Endothelial cell of umbilical vein (primary cell): ENCODE data around the gene DGCR2.
"Not testable (repeated sequence)": the region's sequence is repeated elsewhere in the genome, so short reads cannot be mapped to it uniquely, and the experiment has no call there.

Source experiments
- EZH2 ChIP-seq: IDR thresholded peaks from 2 replicates; pipeline ENCODE4 v1.6.1; 2012; ENCODE audit warnings: borderline replicate concordance, low read depth, mild to moderate bottlenecking, moderate library complexity, low read length, inconsistent platforms; ENCODE audit not compliant: severe bottlenecking
- FOS ChIP-seq: IDR thresholded peaks from 2 replicates; pipeline ENCODE4 v1.6.1; 2011; ENCODE audit warnings: mild to moderate bottlenecking, low read length, moderate library complexity, borderline replicate concordance; ENCODE audit not compliant: insufficient read depth
- GATA2 ChIP-seq: IDR thresholded peaks from 2 replicates; pipeline ENCODE4 v1.7.0; 2011; ENCODE audit warnings: low read depth, mild to moderate bottlenecking, moderate library complexity, mixed read lengths, low read length; ENCODE audit not compliant: insufficient read length, insufficient read depth
- POLR2A ChIP-seq: IDR thresholded peaks from 2 replicates; pipeline ENCODE4 v1.6.1; 2012; ENCODE audit warnings: low read depth, mild to moderate bottlenecking, control low read depth, low read length
- POLR2AphosphoS5 ChIP-seq: IDR thresholded peaks from 2 replicates; pipeline ENCODE4 v1.6.1; 2012; ENCODE audit warnings: low read depth, mild to moderate bottlenecking, control low read depth, low read length, moderate library complexity; ENCODE audit not compliant: insufficient read depth
- TF ChIP-seq, protein P1 (sequence below), 2 donors: IDR thresholded peaks; 1 replicate in 1 of 2; 2 replicates in 1 of 2; pipeline ENCODE4 v1.5.1; 2011; ENCODE audit warnings: low read length in 2 of 2, mild to moderate bottlenecking in 2 of 2, moderate library complexity in 2 of 2, control low read depth in 1 of 2, inconsistent platforms in 1 of 2, low read depth in 1 of 2; ENCODE audit not compliant: insufficient read depth in 1 of 2; ENCODE audit errors: extremely low read depth in 1 of 2

DNA sequence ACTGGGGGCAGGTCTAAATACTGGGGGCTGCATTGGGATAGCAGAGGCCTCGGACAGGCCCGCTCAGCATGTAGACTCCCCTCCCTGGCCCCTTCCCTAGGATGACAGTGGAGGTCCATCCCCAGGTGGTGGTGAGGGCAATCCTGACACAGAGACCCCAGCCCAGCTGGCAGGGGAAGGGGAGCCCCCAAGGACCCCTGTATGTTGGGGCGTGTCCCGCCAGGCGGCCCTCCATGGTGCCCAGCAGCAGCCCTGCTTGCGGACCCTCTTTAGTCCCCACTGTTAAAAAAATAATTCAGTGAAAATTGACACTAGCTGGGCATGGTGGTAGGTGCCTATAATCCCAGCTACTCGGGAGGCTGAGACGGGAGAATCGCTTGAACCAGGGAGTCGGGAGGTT lies 98.3 kb downstream of the DGCR2 start:
- TF ChIP-seq, protein P1, sequence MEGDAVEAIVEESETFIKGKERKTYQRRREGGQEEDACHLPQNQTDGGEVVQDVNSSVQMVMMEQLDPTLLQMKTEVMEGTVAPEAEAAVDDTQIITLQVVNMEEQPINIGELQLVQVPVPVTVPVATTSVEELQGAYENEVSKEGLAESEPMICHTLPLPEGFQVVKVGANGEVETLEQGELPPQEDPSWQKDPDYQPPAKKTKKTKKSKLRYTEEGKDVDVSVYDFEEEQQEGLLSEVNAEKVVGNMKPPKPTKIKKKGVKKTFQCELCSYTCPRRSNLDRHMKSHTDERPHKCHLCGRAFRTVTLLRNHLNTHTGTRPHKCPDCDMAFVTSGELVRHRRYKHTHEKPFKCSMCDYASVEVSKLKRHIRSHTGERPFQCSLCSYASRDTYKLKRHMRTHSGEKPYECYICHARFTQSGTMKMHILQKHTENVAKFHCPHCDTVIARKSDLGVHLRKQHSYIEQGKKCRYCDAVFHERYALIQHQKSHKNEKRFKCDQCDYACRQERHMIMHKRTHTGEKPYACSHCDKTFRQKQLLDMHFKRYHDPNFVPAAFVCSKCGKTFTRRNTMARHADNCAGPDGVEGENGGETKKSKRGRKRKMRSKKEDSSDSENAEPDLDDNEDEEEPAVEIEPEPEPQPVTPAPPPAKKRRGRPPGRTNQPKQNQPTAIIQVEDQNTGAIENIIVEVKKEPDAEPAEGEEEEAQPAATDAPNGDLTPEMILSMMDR (IDR thresholded peaks at IDR 0.05; ENCODE audit: extremely low read depth in 1 of 2, insufficient read depth in 1 of 2, low read depth in 1 of 2, low read length in 2 of 2) = not testable (repeated sequence)
- not testable (repeated sequence) for TF ChIP-seq EZH2, POLR2A, FOS, POLR2AphosphoS5, GATA2
